A549 (cell line): ENCODE results near the gene DNM3.

ENCODE experiments used
- EHF ChIP-seq: fragments of 250-450 bp; sonication (Bioruptor Pico); IDR thresholded peaks from 2 replicates; pipeline ENCODE4 v1.5.0; 2020; ENCODE audit warnings: mild to moderate bottlenecking
- RAD21 ChIP-seq, 2 experiments: fragments of >200 bp in 1 of 2; sonication (Bioruptor Twin) in 1 of 2; formaldehyde crosslinking in 1 of 2; IDR thresholded peaks in 1 of 2; conservative IDR thresholded peaks in 1 of 2; 2 replicates in 1 of 2; 3 replicates in 1 of 2; pipeline ENCODE4 v1.6.1; 2012 to 2018; ENCODE audit warnings: inconsistent platforms in 1 of 2
- REST ChIP-seq: fragments of 200-600 bp; sonication (generic); IDR thresholded peaks from 2 replicates; pipeline ENCODE4 v1.6.1; 2016; ENCODE audit warnings: antibody characterized with exemption, mild to moderate bottlenecking, moderate library complexity

GRCh38 chr1:172332230-172332629 is 490.9 kb downstream of the DNM3 start:
- TF ChIP-seq RAD21 (conservative IDR thresholded peaks at IDR 0.05 in 1 of 2, IDR thresholded peaks at IDR 0.05 in 1 of 2) (no peak), EHF (CRISPR knock-in tag) (no peak), REST (no peak)
